ENCODE results near the gene ERGIC3. TPM values are rescaled to one million over a fixed set of nuclear protein-coding genes. Genes with fewer than 3 reads are reported as not detected.

ERGIC3 gene
- total RNA-seq, 2 donors from 2014 or later = 119 to 120 TPM

- intact Hi-C loops (cut with DNase I) = no loop called here
- ATAC-seq = no peak
- no peak for DNase-seq
Observed at GRCh38 chr20:35556871-35557270, 15.0 kb downstream of the ERGIC3 start.

- intact Hi-C loops (cut with DNase I) = no loop called here
- DNase-seq (no peak), ATAC-seq (no peak)
Observed at GRCh38 chr20:35558451-35558850, 16.6 kb downstream of the ERGIC3 start.

- ATAC-seq = no peak
- intact Hi-C loops (cut with DNase I) = no loop called here
- no peak for DNase-seq
Observed at GRCh38 chr20:35559042-35559693, 17.3 kb downstream of the ERGIC3 start.

GRCh38 chr20:35560105-35560511, 18.2 kb downstream of the ERGIC3 start:
- no peak for ATAC-seq
- intact Hi-C loops (cut with DNase I) = no loop called here
- no peak for DNase-seq

- ATAC-seq (no peak), DNase-seq (no peak)
- intact Hi-C loops (cut with DNase I) = no loop called here
Observed at GRCh38 chr20:35560541-35560940, 18.7 kb downstream of the ERGIC3 start.

GRCh38 chr20:35561268-35561667, 19.4 kb downstream of the ERGIC3 start:
- ATAC-seq = peak; percentile 58 to 72
- intact Hi-C loops (cut with DNase I) = no loop called here
- DNase-seq = no peak

- intact Hi-C loops (cut with DNase I) = no loop called here
- ATAC-seq (no peak), DNase-seq (no peak)
Observed at GRCh38 chr20:35561671-35562070, 19.8 kb downstream of the ERGIC3 start.

GRCh38 chr20:35562541-35563110, 20.7 kb downstream of the ERGIC3 start:
- DNase-seq (no peak), ATAC-seq (no peak)
- intact Hi-C loops (cut with DNase I) = no loop called here

- DNase-seq (no peak), ATAC-seq (no peak)
- intact Hi-C loops (cut with DNase I) = no loop called here
Observed at GRCh38 chr20:35563834-35564233, 22.0 kb downstream of the ERGIC3 start.

GRCh38 chr20:35564905-35565304, 23.0 kb downstream of the ERGIC3 start:
- intact Hi-C loops (cut with DNase I) = no loop called here
- DNase-seq (no peak), ATAC-seq (no peak)

GRCh38 chr20:35568645-35569044, 26.8 kb downstream of the ERGIC3 start:
- ATAC-seq (no peak), DNase-seq (no peak)
- intact Hi-C loops (cut with DNase I) = no loop called here

- ATAC-seq = no peak
- intact Hi-C loops (cut with DNase I) = no loop called here
- no peak for DNase-seq
Observed at GRCh38 chr20:35571555-35571954, 29.7 kb downstream of the ERGIC3 start.

GRCh38 chr20:35572838-35573237, 31.0 kb downstream of the ERGIC3 start:
- DNase-seq (no peak), ATAC-seq (no peak)
- intact Hi-C loops (cut with DNase I) = no loop called here

- intact Hi-C loops (cut with DNase I) = no loop called here
- DNase-seq (no peak), ATAC-seq (no peak)
Observed at GRCh38 chr20:35575958-35576357, 34.1 kb downstream of the ERGIC3 start.

- no peak for ATAC-seq
Observed at GRCh38 chr20:35576816-35577215, 34.9 kb downstream of the ERGIC3 start.

GRCh38 chr20:35578469-35578868, 36.6 kb downstream of the ERGIC3 start:
- DNase-seq = no peak
- no peak for ATAC-seq
- intact Hi-C loops (cut with DNase I) = no loop called here

More at GRCh38 chr20:35576816-35577215, 34.9 kb downstream of the ERGIC3 start:
- intact Hi-C loops (cut with DNase I) = no loop called here
- no peak for DNase-seq

- no peak for DNase-seq
- no peak for ATAC-seq
Observed at GRCh38 chr20:35579196-35579595, 37.3 kb downstream of the ERGIC3 start.

GRCh38 chr20:35582131-35582530, 40.3 kb downstream of the ERGIC3 start:
- no peak for DNase-seq
- intact Hi-C loops (cut with DNase I) = no loop called here
- ATAC-seq = no peak

More at GRCh38 chr20:35579196-35579595, 37.3 kb downstream of the ERGIC3 start:
- intact Hi-C loops (cut with DNase I) = no loop called here

GRCh38 chr20:35582741-35583404, 41.0 kb downstream of the ERGIC3 start:
- intact Hi-C loops (cut with DNase I) = no loop called here
- ATAC-seq = no peak
- no peak for DNase-seq

GRCh38 chr20:35583636-35584560, 42.0 kb downstream of the ERGIC3 start:
- intact Hi-C loops (cut with DNase I) = no loop called here
- DNase-seq (no peak), ATAC-seq (peak; percentile 19 to 21)

Data from left cardiac atrium (tissue), 4 donors.